GM13977 (cell line): ENCODE data around the gene TRIOBP.

ENCODE experiments used
- DNase-seq: peaks from one replicate; pipeline ENCODE4 v3.0.0; 2012; ENCODE audit warnings: low spot score
- CTCF ChIP-seq: IDR thresholded peaks from 2 replicates; pipeline ENCODE4 v1.5.1; 2012; ENCODE audit warnings: mild to moderate bottlenecking, control low read depth; ENCODE audit not compliant: insufficient read depth; ENCODE audit errors: extremely low read depth, missing control alignments
- in situ Hi-C: fragments of 300-500 bp; cut with MboI; formaldehyde crosslinking; loops from one replicate; pipeline ENCODE4 v1.12.0; 2022; ENCODE audit warnings: low sequenced_read_pairs, low pct_unique_long_range_greater_than_20kb, mixed read lengths, inconsistent platforms; ENCODE audit not compliant: unreplicated experiment

Gene TRIOBP

GRCh38 chr22:37817705-37818408 lies 121.0 kb downstream of the TRIOBP start:
- in situ Hi-C loops, result no loop called here
- peak; percentile 96 for TF ChIP-seq CTCF
- DNase-seq, result peak; percentile 95

DNA sequence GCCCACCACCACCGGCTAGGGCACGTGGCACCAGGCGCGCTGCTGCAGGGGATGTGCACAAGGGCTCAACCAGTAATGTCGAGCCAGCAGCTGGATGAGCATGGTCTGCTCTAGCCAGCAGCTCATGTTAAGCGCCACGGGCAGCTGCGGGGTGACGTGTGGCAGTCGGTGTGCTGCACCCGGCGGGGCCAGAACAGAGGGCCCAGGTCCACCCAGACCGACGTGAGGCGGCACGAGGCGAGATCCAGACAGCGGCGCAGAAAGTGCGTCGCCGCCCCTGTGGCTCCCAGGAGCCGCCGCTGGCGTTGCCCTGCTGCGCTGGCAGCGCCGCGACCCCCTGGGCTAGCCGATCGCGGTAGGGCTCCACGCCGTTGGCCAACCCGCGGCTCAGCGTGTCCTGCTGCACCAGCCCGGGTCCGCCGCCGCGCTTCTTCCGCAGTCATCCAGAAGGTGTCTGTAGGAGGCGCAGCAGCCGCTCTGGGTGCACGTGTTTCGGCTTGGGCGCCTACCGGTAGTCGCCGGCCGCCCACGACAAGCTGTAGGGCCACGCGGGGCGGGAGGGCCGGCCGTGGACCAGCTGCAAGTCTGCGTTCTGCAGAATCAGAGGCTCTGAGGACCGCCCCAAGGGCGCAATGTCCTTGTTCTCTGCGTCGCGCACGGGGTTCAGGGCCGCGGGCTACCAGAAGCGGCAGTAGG lies 121.7 kb downstream of the TRIOBP start:
- in situ Hi-C loops, result no loop called here
- TF ChIP-seq CTCF, result peak; percentile 67
- DNase-seq, result peak; percentile 90

DNA sequence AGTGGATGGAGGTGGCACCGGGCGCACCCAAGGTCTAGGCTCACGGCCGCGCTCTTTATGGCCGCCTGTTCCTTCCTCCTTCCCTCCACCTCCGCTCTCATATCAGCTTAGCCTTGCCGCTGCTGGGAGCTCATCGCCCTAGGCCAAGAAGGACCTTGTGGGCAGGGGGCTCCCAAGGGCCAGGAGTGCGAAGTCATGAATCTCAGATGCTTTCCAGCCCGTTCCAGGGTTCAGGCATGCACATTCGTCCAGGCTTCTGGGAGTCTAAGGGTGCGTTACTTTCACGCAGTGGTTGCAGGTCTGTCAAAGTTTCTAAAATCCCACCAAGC lies 122.2 kb downstream of the TRIOBP start:
- in situ Hi-C loops, result no loop called here
- TF ChIP-seq CTCF, result no peak
- DNase-seq, result no peak

GRCh38 chr22:37820350-37820749 lies 123.5 kb downstream of the TRIOBP start:
- in situ Hi-C loops, result no loop called here
- DNase-seq, result no peak
- TF ChIP-seq CTCF, result no peak

DNA sequence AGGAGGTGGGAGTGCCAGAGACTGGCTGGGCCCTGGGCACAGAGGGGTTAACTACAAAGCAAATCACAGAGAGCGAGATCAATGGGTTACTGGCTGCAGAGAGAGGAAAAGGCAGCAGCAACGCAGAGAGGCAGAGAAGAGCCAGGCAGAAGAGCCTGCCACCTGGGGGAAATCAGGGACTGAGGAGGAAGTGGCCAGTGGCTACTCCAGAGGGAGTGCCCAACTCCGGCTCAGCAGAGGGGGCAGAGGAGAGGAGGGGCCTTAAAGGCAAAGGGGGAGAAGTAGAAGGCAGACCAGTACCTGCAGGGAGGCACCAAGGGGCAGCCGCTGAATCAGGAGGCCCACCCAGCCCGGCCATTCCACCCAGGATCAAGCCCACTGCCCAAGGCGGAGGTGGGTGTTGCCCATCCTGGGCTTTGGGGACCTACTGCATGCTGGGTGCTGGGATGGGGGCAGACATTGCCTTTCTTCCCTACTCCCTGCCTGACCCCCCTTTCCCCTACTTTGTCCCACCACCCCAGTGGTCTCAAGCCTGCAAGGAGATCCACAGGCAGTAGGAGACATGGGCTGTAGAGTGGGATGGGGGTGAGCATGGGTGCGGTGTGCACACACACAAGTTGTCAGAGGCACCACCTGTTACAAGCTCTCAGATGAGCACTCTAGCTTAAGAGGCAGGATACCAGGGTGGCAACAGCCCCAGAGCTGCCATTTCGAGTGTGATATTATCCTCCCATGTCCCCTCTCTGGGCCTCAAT lies 125.4 kb downstream of the TRIOBP start:
- in situ Hi-C loops, result no loop called here
- no peak for TF ChIP-seq CTCF
- DNase-seq, result no peak

DNA sequence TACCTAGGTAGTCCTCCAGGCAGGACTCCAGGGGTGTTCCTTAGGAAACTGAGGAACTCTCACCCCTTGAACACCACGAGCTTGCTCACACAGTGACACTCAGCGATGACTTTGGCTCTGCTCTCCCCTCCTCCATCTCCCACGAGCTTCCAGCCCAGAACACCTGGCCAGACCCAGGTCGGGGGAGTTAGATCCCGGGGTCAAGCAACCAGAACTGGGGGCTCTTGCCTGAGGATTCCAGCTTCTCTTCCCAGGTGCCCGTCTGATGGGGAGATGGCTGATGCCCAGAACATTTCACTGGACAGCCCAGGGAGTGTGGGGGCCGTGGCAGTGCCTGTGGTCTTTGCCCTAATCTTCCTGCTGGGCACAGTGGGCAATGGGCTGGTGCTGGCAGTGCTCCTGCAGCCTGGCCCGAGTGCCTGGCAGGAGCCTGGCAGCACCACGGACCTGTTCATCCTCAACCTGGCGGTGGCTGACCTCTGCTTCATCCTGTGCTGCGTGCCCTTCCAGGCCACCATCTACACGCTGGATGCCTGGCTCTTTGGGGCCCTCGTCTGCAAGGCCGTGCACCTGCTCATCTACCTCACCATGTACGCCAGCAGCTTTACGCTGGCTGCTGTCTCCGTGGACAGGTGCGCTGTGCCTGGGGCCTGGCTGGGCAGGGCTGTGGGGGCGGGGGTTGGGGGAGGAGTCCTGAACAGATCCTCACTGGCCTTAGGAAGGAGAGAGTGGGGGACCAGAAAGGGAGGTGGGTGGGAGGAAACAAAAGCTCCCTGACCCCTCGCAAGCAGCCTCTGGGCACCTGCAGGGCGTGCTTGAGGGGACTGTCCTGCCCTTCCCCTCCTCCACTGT lies 126.5 kb downstream of the TRIOBP start, which contains the start of gene GALR3:
Gene GALR3, plus strand, starts transcription at position 249 of the 852 bp plus-strand sequence. Its CDS starts 25 bp downstream, at position 274.
- TF ChIP-seq CTCF, result no peak
- DNase-seq, result no peak
- in situ Hi-C loops, result no loop called here
